ENCODE results near the gene ITK. TPM values are rescaled to one million over a fixed set of nuclear protein-coding genes. Genes with fewer than 3 reads are reported as not detected.

The ITK gene
- total RNA-seq, 4 donors from 2014 or later, result 0.12 to 2.2 (median 0.35) TPM

DNA sequence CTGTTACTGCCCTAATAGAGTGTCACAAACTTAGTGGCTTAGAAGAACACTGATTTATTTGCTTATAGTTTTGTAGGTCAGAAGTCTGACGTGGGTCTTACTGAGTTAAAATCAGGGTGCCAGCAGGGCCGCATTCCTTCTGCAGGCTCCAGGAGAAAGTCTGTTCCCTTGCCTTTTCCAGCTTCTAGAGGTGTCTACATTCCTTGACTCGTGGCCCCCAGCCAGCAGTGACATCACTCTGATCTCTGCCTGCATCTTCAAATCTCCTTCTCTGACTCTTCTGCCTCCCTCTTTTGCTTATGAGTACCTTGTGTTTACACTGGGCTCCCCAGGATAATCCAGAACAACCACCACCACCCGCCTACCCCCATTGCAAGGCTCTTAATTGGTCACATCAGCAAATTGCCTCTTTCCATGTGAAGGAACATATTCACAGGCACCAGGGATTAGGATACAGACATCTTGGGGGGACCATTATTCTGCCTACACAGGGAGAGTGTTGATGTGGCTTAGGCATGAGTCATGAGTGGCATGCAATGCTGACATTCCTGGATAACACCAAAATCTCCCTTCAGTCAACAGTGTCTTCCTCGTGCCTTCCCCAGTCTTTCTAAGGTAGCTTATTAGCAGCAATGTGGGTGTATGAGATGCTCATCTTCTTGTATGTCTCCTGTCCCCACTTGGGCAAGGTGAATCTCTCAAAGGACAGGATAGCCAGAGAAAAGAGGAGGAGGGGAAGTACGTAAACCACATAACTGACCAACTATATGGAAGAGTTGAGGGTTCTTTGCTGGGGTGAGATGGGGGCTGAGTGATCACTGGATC, 109.7 kb downstream of the ITK start:
- H3K27me3 ChIP-seq, result no peaks in the 10 kb centered on the region
- no peak for ATAC-seq
- DNase-seq, result no peak
- no peak overlapping the region for H3K4me3 ChIP-seq
- H3K36me3 ChIP-seq, result no peaks in the 10 kb centered on the region
- H3K27ac ChIP-seq, result no peak overlapping the region
- no peaks in the 10 kb centered on the region for H3K9me3 ChIP-seq
- intact Hi-C loops (cut with DNase I; ENCODE audit: low total_unique reads) (no loop called here), in situ Hi-C loops (cut with MboI; ENCODE audit: low sequenced_read_pairs in 4 of 4) (no loop called here)
- peaks cover 6 to 16% of the 10 kb centered on the region in 2 donors for H3K4me1 ChIP-seq
- TF ChIP-seq CTCF (IDR thresholded peaks at IDR 0.05 in 4 of 5, conservative IDR thresholded peaks at IDR 0.05 in 1 of 5), result no peak

DNA sequence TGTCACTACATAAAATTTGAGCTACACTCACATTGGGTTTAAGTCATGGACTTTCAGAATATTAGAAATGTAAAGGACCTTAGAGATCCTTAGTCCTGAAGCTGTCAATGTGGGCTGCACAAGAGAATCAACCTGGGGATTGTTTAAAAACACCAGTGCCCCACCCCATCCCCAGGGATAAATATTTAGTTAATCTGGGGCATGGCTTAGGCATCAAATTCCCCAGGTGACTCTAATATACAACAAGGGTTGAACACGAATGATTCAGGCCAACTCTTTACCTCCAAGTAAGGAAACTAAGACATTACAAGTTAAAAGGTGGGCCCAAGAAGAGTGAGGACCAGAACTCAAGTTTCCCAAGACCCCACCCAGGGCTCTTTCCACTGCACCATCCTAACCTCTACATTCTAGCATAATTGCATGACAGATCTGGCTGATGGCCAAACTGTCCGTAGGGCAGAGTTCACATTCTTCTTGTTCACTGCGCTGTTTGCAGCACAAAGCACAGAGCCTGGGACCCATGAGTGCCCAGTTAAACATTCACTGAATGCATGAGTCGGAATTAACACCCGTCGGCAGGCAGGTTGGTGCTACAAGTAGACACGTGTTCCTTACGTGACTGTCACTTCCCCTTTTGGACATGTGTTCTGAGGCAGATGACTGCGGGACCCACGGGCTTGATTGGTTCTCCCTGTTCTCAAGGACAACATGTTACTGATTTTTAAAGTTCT, 110.5 kb downstream of the ITK start:
- Histone ChIP-seq H3K4me1 (peaks cover 6 to 9% of the 10 kb centered on the region in 2 donors), H3K27ac (no peak overlapping the region), H3K4me3 (no peak overlapping the region), H3K9me3 (no peaks in the 10 kb centered on the region), H3K36me3 (no peaks in the 10 kb centered on the region), H3K27me3 (no peaks in the 10 kb centered on the region)
- DNase-seq (no peak), ATAC-seq (no peak)
- in situ Hi-C loops (cut with MboI; ENCODE audit: low sequenced_read_pairs in 4 of 4), result no loop called here
- intact Hi-C loops (cut with DNase I; ENCODE audit: low total_unique reads), result no loop called here
- TF ChIP-seq CTCF (IDR thresholded peaks at IDR 0.05 in 4 of 5, conservative IDR thresholded peaks at IDR 0.05 in 1 of 5) (no peak), POLR2A (IDR thresholded peaks at IDR 0.05) (no peak)

DNA sequence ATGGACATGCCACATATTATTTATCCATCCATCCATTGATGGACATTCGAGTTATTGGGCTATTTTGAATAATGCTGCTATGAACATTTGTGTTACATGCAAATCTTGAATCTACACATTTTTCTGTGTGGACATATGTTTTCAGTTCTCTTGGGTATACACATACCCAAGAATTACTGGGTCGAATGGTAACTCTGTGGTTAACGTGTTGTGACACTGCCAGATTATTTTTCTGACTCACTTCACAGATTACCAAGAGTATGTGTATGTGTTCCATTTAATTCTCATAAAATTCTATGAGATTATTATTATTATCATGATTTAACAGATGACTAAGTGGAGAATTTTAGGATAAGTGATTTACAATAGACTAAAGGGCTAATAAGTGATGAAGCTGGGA, 112.0 kb downstream of the ITK start:
- intact Hi-C loops (cut with DNase I; ENCODE audit: low total_unique reads) (no loop called here), in situ Hi-C loops (cut with MboI; ENCODE audit: low sequenced_read_pairs in 4 of 4) (no loop called here)
- Histone ChIP-seq H3K4me1 (no peaks in the 10 kb centered on the region), H3K36me3 (no peaks in the 10 kb centered on the region), H3K4me3 (no peak overlapping the region), H3K9me3 (no peaks in the 10 kb centered on the region), H3K27ac (no peak overlapping the region), H3K27me3 (no peaks in the 10 kb centered on the region)
- ATAC-seq, result no peak
- DNase-seq, result no peak
- TF ChIP-seq POLR2A (IDR thresholded peaks at IDR 0.05), result no peak
- TF ChIP-seq CTCF (IDR thresholded peaks at IDR 0.05 in 4 of 5, conservative IDR thresholded peaks at IDR 0.05 in 1 of 5), result no peak

DNA sequence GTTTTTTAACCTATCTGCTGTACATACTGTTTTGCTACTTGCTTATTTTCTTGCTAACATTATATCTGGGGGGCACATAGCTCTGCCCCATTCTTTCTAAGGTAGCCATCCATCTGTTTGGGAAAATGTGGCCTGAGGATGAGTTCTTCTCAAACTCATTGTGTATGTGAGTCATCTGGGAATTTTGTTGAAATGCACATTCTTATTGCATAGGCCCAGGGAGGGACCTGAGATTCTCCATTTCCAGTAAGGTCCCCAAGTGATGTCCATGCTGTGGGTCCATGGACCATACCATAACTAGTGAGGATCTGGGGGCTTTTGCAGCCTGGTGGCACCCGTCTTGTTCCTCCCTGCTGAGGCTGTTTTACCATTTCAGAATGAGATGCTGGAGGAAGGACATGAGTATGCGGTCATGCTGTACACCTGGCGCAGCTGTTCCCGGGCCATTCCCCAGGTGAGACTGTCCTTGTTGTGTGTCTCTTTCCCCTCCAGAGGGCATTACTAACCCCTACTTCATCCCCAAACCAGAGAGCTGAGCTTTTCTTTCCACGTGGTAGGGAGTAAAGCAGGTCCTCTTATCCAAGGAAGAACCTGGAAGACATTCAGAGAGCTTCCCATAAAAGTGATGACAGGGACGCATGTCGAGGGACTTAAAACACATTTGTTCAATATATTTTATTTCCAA, 113.9 kb downstream of the ITK start:
- intact Hi-C loops (cut with DNase I; ENCODE audit: low total_unique reads), result no loop called here
- no peaks in the 10 kb centered on the region for H3K27me3 ChIP-seq
- no peaks in the 10 kb centered on the region for H3K4me1 ChIP-seq
- no peaks in the 10 kb centered on the region for H3K9me3 ChIP-seq
- H3K36me3 ChIP-seq, result no peaks in the 10 kb centered on the region
- no peak for DNase-seq
- in situ Hi-C loops (cut with MboI; ENCODE audit: low sequenced_read_pairs in 4 of 4), result no loop called here
- no peak for TF ChIP-seq POLR2A (IDR thresholded peaks at IDR 0.05)
- no peak for TF ChIP-seq CTCF (IDR thresholded peaks at IDR 0.05 in 4 of 5, conservative IDR thresholded peaks at IDR 0.05 in 1 of 5)
- no peak overlapping the region for H3K4me3 ChIP-seq
- H3K27ac ChIP-seq, result no peak overlapping the region
- no peak for ATAC-seq
